HL-60/S4 (cell line): ENCODE data around the gene RPAP2.
"Not testable (repeated sequence)": the region's sequence is repeated elsewhere in the genome, so short reads cannot be mapped to it uniquely, and the experiment has no call there.

Source experiments
- in situ Hi-C: fragments of 300-500 bp; cut with MboI; formaldehyde crosslinking; loops from 2 replicates; pipeline ENCODE4 v1.14.3; 2022; ENCODE audit warnings: low sequenced_read_pairs

RPAP2 gene

DNA sequence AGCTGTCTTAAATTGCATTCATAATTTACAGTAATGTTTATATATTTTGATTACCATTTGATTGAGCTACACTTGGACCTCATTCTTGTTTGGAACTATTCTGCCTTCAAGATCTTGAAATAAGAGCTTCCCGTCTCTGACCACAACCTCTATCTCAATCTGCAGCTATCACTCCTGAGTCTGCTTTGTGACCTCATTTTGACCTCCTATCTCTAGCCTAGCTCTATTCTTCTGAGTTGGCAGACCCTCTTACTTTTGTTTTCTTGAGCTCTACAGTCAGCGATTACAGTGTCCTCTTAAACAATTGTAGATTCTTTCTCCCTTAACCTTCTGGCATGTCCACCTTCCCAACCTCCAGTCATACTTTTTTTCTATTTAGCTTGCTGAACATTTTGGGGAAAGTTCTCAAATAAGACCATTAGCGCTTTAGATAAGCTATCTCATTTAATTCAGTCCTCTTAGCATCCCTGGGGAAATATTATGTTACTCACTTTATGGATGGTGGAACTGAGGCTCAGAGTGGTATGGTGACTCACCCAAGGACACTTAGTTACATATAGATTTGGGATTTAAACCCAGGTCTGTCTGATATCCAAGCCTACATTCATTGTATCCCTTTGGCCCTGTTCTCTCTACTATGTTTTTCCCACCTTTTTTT lies 19.1 kb downstream of the RPAP2 start:
- in situ Hi-C loops, result loop anchor here (10.0 kb wide), 1 partner anchor 147 kb away; no protein-coding TSS in a partner anchor

DNA sequence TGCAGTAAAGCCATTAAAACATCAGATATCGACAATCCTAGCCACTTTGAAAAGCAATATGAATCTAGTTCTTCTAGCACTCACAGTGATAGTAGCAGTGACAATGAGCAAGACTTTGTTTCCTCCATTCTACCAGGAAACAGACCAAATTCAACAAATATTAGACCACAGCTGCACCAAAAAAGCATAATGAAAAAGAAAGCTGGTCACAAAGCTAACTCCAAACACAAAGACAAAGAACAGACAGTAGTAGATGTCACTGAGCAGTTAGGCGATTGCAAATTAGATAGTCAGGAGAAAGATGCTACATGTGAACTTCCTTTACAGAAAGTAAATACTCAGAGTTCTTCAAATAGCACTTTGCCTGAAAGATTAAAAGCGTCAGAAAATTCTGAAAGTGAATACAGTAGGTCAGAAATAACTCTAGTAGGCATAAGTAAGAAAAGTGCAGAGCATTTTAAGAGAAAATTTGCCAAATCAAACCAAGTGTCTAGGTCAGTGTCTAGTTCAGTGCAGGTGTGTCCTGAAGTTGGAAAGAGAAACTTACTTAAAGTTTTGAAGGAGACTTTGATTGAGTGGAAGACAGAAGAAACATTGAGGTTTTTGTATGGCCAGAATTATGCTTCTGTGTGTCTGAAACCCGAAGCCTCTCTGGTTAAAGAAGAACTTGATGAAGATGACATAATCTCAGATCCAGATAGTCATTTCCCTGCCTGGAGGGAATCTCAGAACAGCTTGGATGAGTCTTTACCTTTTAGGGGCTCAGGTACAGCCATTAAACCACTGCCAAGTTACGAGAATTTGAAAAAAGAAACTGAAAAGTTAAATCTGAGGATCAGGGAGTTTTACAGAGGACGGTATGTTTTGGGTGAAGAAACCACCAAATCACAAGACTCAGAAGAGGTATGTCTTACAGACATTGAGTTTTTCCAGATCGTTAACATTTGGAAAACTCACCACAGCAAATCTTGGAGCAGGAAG lies 24.9 kb downstream of the RPAP2 start:
- in situ Hi-C loops, result no loop called here

DNA sequence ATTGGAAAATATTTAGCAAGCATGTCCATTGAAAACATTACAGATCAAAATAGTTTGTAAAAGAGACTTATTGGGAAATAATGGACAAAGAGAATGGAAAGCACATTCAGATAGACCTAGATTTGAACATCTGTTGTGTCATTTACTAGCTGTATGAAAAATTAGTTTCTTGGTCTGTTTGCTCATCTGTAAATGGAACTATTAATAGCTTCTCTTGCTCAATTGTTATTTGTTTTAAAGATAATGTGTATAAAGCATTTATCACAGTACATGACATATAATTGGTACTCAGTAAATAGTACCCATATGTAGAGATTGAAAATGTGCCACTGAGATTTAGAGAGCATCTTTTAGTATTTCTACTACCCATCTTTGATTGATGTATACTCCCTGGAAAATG lies 25.9 kb downstream of the RPAP2 start:
- in situ Hi-C loops, result no loop called here

DNA sequence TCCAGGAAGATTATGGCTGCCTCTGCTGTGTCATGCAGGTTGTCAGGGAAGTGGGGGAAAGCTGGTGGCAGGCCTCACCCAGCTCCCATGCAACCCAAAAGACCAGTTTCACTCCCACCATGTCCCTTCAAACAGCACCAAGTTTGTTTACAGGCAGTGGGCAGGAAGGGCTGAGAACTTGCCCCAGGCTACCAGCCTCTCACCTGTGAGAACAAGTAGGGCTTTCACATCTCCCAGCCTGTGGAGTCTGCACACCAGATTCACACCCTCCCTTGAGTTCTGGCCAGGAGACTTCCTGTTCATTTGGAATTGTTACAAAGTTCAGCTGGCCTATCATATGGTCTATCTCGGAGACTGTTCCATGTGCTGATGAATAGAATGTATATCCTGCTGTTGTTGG lies 27.8 kb downstream of the RPAP2 start:
- in situ Hi-C loops, result no loop called here

DNA sequence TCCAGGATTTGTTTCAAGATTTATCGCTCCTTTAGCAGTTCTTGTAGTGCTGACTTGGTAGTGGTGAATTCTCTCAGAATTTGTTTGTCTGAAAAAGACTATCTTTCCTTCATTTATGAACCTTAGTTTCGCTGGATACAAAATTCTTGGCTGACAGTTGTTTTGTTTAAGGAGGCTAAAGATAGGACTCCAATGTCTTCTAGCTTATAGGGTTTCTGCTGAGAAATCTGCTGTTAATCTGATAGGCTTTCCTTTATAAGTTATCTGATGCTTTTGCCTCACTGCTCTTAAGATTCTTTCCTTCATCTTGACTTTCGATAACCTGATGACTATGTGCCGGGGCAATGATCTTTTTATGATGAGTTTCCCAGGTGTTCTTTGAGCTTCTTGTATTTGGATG lies 28.9 kb downstream of the RPAP2 start:
- in situ Hi-C loops, result no loop called here

DNA sequence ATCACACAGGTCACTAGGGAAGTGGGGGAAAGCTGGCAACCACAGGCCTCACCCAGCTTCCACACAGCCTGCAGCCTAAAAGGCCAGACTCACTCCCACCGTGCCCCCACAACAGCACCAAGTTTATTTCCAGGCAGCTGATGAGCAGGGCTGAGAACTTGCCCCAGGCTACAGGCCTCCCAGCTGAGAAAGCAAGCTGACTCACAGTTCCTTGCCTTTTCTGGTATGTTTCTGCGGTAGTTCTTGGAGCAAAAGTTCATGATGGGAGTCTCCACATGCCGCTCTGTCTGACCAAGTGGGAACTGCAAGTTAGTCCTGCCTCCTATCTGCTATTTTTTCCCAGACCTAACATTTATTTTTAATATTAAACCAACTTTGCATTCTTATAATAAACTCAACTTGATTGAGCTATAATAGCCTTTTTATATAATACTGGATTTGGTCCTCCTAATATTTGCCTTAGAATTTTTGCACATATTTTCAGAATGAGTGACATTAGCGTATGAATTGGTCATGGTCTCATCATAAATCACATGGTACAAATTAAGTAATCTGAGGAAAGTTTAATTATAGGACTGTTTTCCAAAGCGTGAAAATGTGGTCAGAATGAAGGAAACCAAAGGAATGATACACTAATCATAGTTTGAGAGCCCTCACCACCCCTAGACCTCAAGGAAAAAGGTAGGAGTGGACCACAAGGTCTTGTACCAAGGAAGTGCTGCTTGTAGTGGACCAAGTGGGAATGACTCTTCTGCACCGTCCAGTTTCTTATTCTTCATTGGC lies 30.7 kb downstream of the RPAP2 start:
- in situ Hi-C loops, result no loop called here

DNA sequence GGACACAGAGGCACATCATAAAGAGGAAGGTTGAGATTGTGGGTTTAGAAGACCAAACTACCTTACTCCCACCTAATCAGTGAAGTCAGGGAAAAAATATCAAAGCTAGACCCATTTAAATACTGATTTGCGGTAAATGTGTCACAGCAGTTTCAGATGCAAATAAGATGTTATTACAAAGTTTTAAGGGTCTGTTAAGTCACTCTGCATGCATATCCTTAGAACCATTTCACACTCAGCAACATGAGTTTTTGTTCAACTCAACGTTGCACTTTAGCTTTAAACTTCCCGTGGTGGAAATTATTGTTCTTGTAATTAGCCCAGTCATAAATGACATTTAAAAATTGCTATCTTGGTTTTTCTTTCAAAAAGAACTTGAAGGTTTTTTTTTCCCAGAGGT lies 34.8 kb downstream of the RPAP2 start:
- in situ Hi-C loops, result no loop called here

DNA sequence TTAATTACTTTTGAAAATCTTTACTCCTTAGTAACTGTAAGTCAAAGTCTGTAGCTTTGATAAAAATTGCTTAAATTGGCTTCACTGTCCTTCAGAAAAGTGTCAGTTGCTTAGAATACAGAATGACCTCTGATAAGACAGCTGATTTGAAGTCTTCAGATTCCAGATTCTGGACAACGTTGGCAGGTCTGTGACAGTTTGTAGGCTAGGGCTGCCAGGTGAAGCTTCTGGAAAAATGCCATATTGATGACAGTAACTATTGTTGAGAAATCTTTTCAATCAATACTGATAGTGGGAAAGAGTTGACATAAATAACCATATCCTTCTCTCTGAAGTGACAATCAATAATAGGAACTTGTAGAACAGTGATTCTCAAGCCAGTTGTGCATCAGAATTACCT lies 41.3 kb downstream of the RPAP2 start:
- in situ Hi-C loops, result no loop called here

DNA sequence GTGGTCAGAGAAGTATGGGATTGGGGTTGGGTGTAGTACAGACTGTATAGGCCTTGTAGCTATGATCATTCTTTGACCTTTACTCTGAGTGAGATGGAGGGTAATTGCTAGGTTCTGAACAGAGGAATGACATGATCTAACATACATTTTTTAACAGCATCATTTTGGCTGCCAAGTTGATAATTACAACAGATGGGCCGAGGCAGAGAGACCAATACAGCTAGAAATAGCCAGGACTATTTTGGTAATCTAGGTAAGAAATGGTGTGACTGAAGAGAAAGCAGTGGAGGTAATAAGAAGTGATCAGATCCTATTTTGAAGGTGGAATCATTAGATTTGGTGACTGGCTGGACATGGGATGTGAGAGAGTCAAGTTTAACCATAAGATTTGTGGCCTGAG lies 43.5 kb downstream of the RPAP2 start:
- in situ Hi-C loops, result no loop called here

DNA sequence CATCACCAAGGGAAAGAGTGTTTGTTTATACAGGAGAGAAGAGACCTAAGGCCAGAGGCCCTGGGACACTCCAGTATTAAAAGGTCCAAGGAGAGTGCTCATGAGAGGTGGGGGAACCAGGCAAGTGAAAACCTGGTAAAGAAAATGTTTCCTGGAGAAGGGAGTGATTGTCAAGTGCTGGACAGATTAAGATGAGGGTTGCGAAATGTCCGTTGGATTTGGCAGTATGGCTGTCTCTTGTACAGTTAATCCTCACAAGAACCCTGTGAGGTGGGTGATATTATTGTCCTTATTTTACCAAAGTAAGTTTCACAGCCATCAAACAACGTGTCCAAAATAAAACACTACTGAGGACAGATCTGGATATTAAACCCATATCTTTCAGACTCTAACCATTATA lies 44.2 kb downstream of the RPAP2 start:
- in situ Hi-C loops, result no loop called here

DNA sequence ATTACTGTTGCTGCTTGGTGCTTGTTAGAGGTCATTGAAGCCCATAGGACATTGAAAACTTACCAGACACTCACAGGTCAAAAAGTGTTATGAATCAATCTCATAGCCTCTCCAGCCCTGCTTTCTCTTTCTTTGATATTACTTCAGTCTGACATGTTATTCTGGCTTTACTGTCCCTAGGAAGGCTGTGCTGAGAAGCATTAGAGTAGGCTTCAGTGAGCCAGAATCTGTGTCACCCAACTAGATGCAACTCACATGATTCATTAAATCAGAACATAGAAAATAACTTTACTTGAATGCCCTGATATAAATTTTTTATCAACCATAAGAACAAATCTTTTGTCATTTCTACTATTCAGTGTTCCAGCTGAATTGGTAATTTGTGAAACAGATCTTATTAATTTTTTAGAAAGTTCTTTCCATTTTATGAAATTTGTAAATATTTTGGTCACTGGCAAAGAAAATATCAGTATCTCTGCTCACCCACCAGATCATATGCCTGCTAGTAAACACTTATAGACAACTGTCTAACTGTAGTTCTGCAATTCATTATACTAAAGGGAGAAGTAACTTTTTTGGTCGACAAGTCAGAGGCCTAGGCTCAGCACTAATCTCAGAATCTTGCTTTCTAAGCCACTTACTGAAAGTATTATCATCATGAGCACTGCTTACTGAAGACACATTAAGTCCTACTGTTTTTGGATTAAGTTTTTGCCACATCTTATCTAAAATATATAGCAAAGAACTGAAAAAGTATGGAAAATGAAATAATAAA lies 48.2 kb downstream of the RPAP2 start:
- in situ Hi-C loops, result no loop called here

DNA sequence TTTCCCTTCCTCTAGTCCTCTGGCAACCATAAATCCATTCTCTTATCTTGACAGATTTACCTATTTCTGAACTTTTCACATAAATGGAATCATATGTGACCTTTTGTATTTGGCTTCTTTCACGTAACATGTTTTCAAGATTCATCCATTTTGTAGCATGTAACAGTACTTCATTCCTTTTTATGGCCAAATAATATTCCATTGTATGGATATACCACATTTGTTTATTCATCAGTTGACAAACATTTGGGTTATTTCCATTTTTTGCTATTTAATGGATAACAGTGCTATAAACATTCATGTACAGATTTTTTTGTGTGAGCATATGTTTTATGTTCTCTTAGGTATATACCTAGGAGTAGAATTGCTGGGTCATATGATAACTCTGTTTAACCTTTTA lies 54.0 kb downstream of the RPAP2 start:
- in situ Hi-C loops, result no loop called here

DNA sequence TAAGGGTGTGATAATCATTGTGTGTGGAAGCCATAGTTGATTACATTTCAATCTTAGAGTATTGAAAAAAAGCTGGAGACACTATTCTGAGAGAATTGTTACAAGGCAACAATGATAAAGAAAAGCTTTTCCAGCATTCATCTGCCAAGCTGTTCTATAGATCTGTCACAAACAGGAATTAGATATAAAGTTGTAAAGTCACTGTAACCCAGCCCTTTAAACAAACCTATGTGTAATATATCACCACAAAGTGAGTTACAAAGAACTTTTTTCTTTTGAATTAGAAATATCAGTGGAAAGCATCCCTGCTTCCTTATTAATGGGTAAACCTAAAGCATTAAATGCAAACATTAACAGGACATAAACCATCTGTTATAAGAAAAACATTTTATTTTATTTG lies 55.4 kb downstream of the RPAP2 start:
- in situ Hi-C loops, result no loop called here

DNA sequence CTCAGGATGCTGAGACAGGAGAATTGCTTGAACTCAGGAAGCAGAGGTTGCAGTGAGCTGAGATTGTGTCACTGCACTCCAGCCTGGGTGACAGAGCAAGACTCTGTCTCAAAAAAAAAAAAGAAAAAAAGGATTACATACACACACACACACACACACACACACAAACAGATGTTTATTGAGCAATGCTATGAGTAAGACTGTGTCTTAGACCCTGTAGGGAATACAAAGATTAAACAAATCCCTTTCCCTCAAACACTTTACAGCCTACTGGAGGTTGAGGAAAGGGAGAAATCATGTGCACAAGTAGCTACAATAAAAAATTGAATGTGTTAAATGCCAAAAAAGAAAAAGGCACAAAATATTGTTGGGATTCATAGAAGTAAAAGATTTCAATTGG lies 58.1 kb downstream of the RPAP2 start:
- in situ Hi-C loops, result no loop called here

DNA sequence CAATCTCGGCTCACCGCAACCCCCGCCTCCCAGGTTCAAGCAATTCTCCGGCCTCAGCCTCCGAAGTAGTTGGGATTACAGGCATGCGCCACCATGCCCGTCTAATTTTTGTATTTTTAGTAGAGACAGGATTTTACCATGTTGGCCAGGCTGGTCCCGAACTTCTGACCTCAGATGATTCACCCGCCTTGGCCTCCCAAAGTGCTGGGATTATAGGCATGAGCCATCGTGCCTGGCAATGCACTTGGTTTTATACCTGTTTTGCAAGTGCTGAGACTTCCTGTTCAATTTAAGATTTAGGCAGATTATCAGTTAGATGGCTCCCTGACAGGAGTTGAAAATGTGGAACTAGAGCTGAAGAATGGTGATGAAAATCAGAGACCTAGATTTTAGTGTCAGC lies 60.5 kb downstream of the RPAP2 start:
- in situ Hi-C loops, result not testable (repeated sequence)

DNA sequence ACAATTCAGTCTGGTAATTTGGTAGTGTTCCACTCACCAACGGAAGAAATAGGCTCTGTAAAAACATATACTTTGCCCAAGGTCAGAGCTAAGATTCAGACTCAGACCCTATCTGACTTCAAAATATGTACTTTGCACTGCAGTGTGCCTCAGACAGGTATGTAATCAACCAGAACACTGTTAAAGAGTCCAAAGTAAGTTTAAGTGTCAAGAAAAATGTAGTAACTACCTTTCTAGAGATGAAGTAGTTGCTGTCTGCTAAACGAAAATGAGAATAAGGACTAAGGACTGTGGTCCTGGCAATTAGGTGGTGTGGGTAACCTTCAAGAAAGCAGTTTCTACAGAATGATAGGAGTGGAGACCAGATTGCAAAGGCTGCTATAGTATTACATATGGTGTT lies 61.1 kb downstream of the RPAP2 start:
- in situ Hi-C loops, result no loop called here

DNA sequence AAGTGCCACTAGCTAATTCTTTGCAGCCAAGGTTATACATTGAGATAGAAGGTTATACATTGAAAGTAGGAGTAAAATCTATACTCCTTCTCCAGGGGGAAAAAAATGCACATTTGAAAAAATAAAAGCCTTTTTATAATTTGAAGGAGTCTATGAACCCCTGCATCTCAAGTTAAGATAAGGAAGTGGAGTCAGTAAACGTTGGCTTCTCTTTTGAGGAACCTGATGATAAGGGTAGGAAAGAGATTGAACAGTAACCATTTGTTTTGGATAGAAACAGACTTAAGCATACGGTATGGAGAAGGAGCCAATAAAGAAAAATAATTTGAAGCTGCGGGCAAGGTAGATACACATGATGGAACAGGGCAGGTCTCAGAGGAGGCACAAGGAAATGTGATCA lies 64.1 kb downstream of the RPAP2 start:
- in situ Hi-C loops, result no loop called here

DNA sequence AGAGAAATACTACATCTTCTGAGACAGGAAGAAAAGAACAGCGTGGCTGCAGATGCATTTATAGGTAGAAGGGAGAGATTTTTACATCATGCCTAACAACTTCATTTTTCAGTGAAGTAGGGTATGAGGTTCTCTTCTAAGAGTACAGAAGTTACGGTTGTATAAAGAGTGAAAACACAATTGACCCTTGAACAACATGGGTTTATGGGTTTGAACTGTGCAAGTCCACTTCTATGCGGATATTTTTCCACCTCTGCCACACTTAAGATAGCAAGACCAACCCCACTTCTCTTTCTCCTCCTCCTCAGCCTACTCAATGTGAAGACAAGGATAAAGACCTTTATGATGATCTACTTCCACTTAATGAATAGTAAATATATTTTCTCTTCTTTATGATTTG lies 64.5 kb downstream of the RPAP2 start:
- in situ Hi-C loops, result no loop called here

DNA sequence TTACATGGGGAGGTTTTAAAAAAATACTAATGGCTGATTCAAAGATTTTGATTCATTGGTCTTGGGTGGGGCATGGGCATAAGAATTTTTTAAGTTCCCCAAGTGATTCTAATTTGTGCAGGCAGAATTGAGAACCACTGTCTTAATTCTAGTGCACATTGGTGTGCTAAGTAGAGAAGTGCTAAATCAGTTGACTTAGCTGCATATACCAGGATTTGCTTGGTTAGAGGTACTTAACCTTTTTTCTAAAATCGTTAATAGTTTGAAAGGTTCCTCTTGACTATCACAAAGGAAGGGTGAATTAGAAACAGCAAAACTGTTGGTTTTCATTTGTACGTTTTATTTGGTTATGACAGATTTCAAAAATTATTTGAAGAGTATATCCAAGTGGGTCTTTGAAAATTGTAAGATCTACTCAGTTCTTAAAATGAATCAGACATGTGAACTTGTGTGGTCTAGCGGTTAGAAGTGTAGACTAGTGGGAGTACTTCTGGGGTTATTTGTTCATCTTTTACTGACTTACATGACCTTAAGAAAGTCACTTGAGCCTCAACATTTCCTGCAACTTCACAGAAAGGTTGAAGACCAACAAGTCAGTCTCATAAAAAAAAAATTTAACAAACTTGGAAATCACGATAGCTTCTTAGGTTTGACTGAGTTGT lies 66.7 kb downstream of the RPAP2 start:
- in situ Hi-C loops, result no loop called here

DNA sequence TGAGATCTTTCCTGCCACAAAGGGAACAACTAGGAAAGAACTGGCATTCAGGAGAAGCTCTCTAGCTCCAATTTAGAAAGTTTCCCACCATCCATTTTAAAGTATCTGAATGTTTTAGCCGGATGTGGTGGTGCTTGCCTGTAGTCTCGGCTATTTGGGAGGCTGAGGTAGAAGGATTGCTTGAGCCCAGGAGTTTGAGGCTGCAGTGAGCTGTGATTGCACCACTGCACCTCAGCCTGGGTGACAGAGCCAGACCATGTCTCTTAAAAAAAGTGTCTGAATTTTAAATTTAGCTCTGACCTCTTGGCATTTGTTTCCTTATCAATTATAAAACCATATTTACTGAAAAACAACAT lies 67.2 kb downstream of the RPAP2 start:
- in situ Hi-C loops, result no loop called here
